D721Med (cell line): ENCODE results near the gene RAPGEF1.
"Not testable (repeated sequence)": the region's sequence is repeated elsewhere in the genome, so short reads cannot be mapped to it uniquely, and the experiment has no call there.

Experiments
- DNase-seq: peaks from one replicate; pipeline ENCODE4 v3.0.0; 2011; ENCODE audit warnings: low spot score; ENCODE audit not compliant: insufficient read length
- FAIRE-seq: peaks from 2 replicates; lab custom pipeline; 2011; peaks lifted over from hg19 to GRCh38; lab: Jason Lieb, UNC
- TF ChIP-seq, protein P1 (sequence below): IDR thresholded peaks from 2 replicates; pipeline ENCODE4 v1.5.1; 2012; ENCODE audit warnings: mild to moderate bottlenecking, control low read depth; ENCODE audit not compliant: insufficient read depth; ENCODE audit errors: missing control alignments

The RAPGEF1 gene

DNA sequence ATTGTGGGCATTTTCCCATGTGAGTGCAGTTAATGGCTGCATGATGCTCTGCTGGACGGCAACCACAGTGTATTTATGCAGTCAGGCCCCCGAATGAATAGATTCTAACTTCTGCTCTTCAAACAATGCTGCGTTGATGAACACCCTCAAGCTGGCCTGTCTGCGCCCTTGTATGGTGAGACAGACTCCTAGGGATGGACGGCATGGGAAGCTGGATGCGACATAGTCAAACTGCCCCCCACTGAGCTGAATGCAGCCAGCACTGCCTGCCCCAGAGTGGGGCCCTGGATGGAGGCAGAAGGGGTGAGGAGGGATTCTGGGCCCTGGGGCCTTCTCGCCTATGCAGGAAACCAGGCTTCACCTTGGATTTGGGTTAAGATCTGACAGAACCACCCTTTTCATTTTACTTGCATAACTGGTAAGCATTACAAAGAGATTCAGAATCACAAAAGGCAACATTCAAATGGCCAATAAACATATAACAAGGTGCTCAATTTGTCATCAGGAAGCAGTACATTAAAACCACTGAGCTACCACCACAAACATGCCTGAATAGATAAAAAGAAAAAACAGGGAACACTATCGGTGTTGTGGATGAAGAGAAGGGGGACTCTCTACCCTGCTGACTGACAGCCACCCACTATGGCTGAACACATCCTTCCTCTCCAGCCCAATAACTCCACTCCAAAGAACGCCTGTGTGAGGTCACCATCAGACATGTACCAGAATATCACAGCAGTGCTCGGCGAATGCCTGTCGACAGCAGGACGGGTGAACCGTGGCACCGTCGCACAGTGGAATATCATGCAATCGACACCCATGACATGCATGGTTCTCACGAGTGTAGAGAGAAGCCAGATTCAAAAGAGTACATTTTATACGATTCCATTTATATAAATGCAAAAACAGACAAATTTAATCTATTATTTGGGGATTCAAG lies 79.1 kb downstream of the RAPGEF1 start:
- FAIRE-seq (no peak), DNase-seq (no peak)
- TF ChIP-seq, protein P1, sequence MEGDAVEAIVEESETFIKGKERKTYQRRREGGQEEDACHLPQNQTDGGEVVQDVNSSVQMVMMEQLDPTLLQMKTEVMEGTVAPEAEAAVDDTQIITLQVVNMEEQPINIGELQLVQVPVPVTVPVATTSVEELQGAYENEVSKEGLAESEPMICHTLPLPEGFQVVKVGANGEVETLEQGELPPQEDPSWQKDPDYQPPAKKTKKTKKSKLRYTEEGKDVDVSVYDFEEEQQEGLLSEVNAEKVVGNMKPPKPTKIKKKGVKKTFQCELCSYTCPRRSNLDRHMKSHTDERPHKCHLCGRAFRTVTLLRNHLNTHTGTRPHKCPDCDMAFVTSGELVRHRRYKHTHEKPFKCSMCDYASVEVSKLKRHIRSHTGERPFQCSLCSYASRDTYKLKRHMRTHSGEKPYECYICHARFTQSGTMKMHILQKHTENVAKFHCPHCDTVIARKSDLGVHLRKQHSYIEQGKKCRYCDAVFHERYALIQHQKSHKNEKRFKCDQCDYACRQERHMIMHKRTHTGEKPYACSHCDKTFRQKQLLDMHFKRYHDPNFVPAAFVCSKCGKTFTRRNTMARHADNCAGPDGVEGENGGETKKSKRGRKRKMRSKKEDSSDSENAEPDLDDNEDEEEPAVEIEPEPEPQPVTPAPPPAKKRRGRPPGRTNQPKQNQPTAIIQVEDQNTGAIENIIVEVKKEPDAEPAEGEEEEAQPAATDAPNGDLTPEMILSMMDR: no peak

DNA sequence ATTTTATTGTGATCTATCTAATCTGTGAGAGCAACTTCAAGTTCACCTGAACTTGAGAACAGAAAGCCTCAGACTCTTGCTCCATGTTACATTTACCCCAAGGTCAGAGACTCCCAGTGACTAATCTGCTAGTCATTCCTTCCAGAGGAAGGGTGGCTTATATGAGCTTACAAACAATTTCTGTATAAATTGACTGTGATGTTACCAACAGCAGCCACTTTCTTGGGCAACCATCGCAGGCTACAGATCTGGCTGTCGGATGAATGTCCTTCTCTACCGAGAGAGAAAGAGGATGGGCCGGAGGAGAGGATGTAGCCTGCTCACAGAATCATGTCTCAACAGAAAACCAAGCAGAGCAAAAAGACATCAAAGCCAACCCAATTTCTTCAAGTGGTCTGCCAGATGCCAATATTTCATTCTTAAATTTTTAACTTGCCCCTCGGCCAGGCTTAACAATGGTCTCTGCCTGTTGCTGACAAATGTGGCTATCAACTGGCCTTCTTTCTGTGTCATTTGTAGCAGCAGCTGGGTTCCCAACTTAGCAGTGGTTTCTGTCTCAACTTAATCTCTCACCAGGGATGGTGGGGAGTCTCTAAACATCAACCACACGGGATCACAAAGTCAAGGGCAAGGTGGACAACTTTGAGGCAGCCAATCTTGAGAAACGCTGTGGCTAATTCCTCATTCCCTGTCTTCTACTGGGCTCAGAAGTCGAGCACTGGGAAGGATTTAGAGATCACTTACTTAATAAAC lies 81.3 kb downstream of the RAPGEF1 start:
- TF ChIP-seq, protein P1: no peak
- no peak for DNase-seq
- FAIRE-seq: no peak

DNA sequence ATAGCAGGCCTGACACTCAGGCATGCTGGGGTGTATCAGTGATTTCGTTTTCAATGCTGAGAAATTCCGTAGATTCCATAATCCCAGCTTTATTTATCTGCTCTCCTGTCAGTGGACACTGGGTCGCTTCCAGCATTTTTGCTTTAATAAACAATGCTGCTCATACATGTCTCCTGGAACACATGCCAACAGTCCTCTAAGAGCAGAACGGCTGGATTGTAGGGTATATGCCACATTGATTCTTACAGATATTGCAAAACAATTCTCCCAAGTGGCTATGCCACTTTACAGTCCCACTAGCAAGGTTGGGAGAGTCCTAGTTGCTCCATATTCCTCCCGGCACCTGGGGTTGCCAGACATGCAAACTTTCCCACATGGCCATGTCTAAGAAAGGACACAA lies 81.9 kb downstream of the RAPGEF1 start:
- no peak for FAIRE-seq
- TF ChIP-seq, protein P1: no peak

GRCh38 chr9:131657456-131657855 lies 82.4 kb downstream of the RAPGEF1 start:
- FAIRE-seq (no peak), DNase-seq (no peak)
- TF ChIP-seq, protein P1: no peak

More for the DNA sequence above, 81.9 kb downstream of the RAPGEF1 start:
- no peak for DNase-seq

- TF ChIP-seq, protein P1: no peak
- DNase-seq (no peak), FAIRE-seq (no peak)
These were observed 82.9 kb downstream of the RAPGEF1 start for GRCh38 chr9:131657037-131657377.

GRCh38 chr9:131656356-131657036 lies 83.4 kb downstream of the RAPGEF1 start:
- TF ChIP-seq, protein P1: no peak
- DNase-seq (no peak), FAIRE-seq (no peak)

- not testable (repeated sequence) for FAIRE-seq, DNase-seq
These were observed 85.5 kb downstream of the RAPGEF1 start for GRCh38 chr9:131654369-131654768.
